H9 (cell line): ENCODE measurements around the gene DYNC2LI1. TPM values are rescaled to one million over a fixed set of nuclear protein-coding genes. Genes with fewer than 3 reads are reported as not detected.

Source experiments
- DNase-seq: peaks from one replicate; pipeline ENCODE4 v3.0.0-alpha.2; 2017
- H2AFZ ChIP-seq: one replicate; pipeline ENCODE4 v1.6.1; 2013; ENCODE audit warnings: mild to moderate bottlenecking, low read length, control low read depth, moderate library complexity
- H2AK5ac ChIP-seq: 2 replicates; pipeline ENCODE4 v1.6.1; 2013; ENCODE audit warnings: low read length, control low read depth, mixed read lengths; ENCODE audit not compliant: insufficient read length
- H2BK120ac ChIP-seq: one replicate; pipeline ENCODE4 v1.6.1; 2013; ENCODE audit warnings: low read depth, mild to moderate bottlenecking, low read length, control low read depth, inconsistent platforms; ENCODE audit not compliant: poor library complexity, severe bottlenecking
- H2BK12ac ChIP-seq: 2 replicates; pipeline ENCODE4 v1.6.1; 2013; ENCODE audit warnings: low read length, control low read depth, mixed read lengths, low read depth; ENCODE audit not compliant: insufficient read length
- H2BK15ac ChIP-seq: 2 replicates; pipeline ENCODE4 v1.6.1; 2013; ENCODE audit warnings: low read depth, low read length, control low read depth
- H2BK20ac ChIP-seq: one replicate; pipeline ENCODE4 v1.6.1; 2013; ENCODE audit warnings: low read depth, mild to moderate bottlenecking, low read length, control low read depth, inconsistent platforms; ENCODE audit not compliant: poor library complexity, severe bottlenecking
- H2BK5ac ChIP-seq: 2 replicates; pipeline ENCODE4 v1.6.1; 2013; ENCODE audit warnings: low read length, control low read depth, mixed read lengths; ENCODE audit not compliant: insufficient read length
- H3K14ac ChIP-seq: 2 replicates; pipeline ENCODE4 v1.6.1; 2013; ENCODE audit warnings: low read length, control low read depth; ENCODE audit not compliant: insufficient read depth
- H3K18ac ChIP-seq: 2 replicates; pipeline ENCODE4 v1.6.1; 2013; ENCODE audit warnings: low read depth, mild to moderate bottlenecking, mixed read lengths, low read length, control low read depth; ENCODE audit not compliant: insufficient read length
- H3K23ac ChIP-seq: 2 replicates; pipeline ENCODE4 v1.6.1; 2013; ENCODE audit warnings: low read length, control low read depth, mixed read lengths, low read depth; ENCODE audit not compliant: insufficient read length
- H3K23me2 ChIP-seq: 2 replicates; pipeline ENCODE4 v1.6.1; 2013; ENCODE audit warnings: low read depth, mild to moderate bottlenecking, mixed read lengths, low read length, control low read depth; ENCODE audit not compliant: insufficient read length, poor library complexity, severe bottlenecking
- H3K27ac ChIP-seq: 2 replicates; pipeline ENCODE4 v1.5.1; 2013; ENCODE audit warnings: low read length, control low read depth, mixed read lengths, low read depth; ENCODE audit not compliant: insufficient read length
- H3K27me3 ChIP-seq: 2 replicates; pipeline ENCODE4 v1.6.1; 2013; ENCODE audit warnings: low read length, control low read depth, inconsistent platforms; ENCODE audit not compliant: insufficient read depth
- H3K4ac ChIP-seq: 2 replicates; pipeline ENCODE4 v1.6.1; 2013; ENCODE audit warnings: low read depth, mild to moderate bottlenecking, control low read depth, inconsistent platforms, low read length, moderate library complexity
- H3K4me1 ChIP-seq: 2 replicates; pipeline ENCODE4 v1.6.1; 2013; ENCODE audit warnings: low read length, control low read depth, inconsistent platforms; ENCODE audit not compliant: insufficient read depth
- H3K4me2 ChIP-seq: 2 replicates; pipeline ENCODE4 v1.6.1; 2013; ENCODE audit warnings: low read length, control low read depth, mixed read lengths; ENCODE audit not compliant: insufficient read length, insufficient read depth
- H3K56ac ChIP-seq: 2 replicates; pipeline ENCODE4 v1.6.1; 2013; ENCODE audit warnings: low read depth, mild to moderate bottlenecking, mixed read lengths, low read length, control low read depth; ENCODE audit not compliant: insufficient read length
- H3K79me1 ChIP-seq: 2 replicates; pipeline ENCODE4 v1.6.1; 2013; ENCODE audit warnings: low read depth, mild to moderate bottlenecking, moderate library complexity, low read length, control low read depth, inconsistent platforms; ENCODE audit not compliant: insufficient read depth, poor library complexity, severe bottlenecking
- H3K79me2 ChIP-seq: 2 replicates; pipeline ENCODE4 v1.6.1; 2013; ENCODE audit warnings: low read length, control low read depth, inconsistent platforms; ENCODE audit not compliant: insufficient read depth
- H3K9ac ChIP-seq: 2 replicates; pipeline ENCODE4 v1.6.1; 2013; ENCODE audit warnings: low read length, control low read depth, mixed read lengths; ENCODE audit not compliant: insufficient read length; ENCODE audit errors: extremely low read depth
- H3K9me3 ChIP-seq: one replicate; pipeline ENCODE4 v1.6.1; 2013; ENCODE audit warnings: low read depth, low read length, inconsistent platforms; ENCODE audit not compliant: control insufficient read depth
- H3T11ph ChIP-seq: one replicate; pipeline ENCODE4 v1.6.1; 2013; ENCODE audit warnings: mild to moderate bottlenecking, low read length, control low read depth, inconsistent platforms
- H4K20me1 ChIP-seq: one replicate; pipeline ENCODE4 v1.6.1; 2013; ENCODE audit not compliant: control insufficient read depth, insufficient read length, insufficient read depth
- H4K5ac ChIP-seq: 2 replicates; pipeline ENCODE4 v1.6.1; 2013; ENCODE audit warnings: low read depth, mild to moderate bottlenecking, mixed read lengths, low read length, control low read depth; ENCODE audit not compliant: insufficient read length
- H4K8ac ChIP-seq: replicated peaks from 2 replicates; pipeline ENCODE4 v1.6.1; 2013; ENCODE audit warnings: low read length, control low read depth, mixed read lengths, low read depth; ENCODE audit not compliant: insufficient read length
- H4K91ac ChIP-seq: 2 replicates; pipeline ENCODE4 v1.6.1; 2013; ENCODE audit warnings: low read depth, mild to moderate bottlenecking, moderate library complexity, mixed read lengths, low read length, control low read depth; ENCODE audit not compliant: insufficient read length
- H3K27ac Mint-ChIP-seq, 3 experiments: 2 replicates in 2 of 3; 3 replicates in 1 of 3; pipeline ENCODE4 v1.8.0; 2020 to 2021; ENCODE audit warnings: mixed read lengths in 3 of 3, mild to moderate bottlenecking in 1 of 3, moderate library complexity in 1 of 3
- H3K27me3 Mint-ChIP-seq: 2 replicates; pipeline ENCODE4 v1.8.0; 2021; ENCODE audit warnings: low read depth, mild to moderate bottlenecking, moderate library complexity, mixed read lengths
- H3K36me3 Mint-ChIP-seq, 3 experiments: 2 replicates in 2 of 3; 3 replicates in 1 of 3; pipeline ENCODE4 v1.8.0; 2020 to 2021; ENCODE audit warnings: low read depth in 3 of 3, mixed read lengths in 3 of 3; ENCODE audit not compliant: insufficient read depth in 1 of 3
- H3K4me1 Mint-ChIP-seq, 2 experiments: 2 replicates each; pipeline ENCODE4 v1.8.0; 2020; ENCODE audit warnings: mixed read lengths in 2 of 2
- H3K4me3 Mint-ChIP-seq, 2 experiments: 2 replicates in 1 of 2; 3 replicates in 1 of 2; pipeline ENCODE4 v1.8.0; 2020 to 2021; ENCODE audit warnings: mild to moderate bottlenecking in 2 of 2, mixed read lengths in 2 of 2, moderate library complexity in 1 of 2
- H3K9me3 Mint-ChIP-seq, 2 experiments: 2 replicates in 1 of 2; 3 replicates in 1 of 2; pipeline ENCODE4 v1.8.0; 2020; ENCODE audit warnings: mild to moderate bottlenecking in 2 of 2, mixed read lengths in 2 of 2, moderate library complexity in 1 of 2
- WGBS: extraction: QIAGEN DNeasy Blood & Tissue Kit; methylation state at CpG from one replicate; pipeline ENCODE4 v1.1.7; 2013; ENCODE audit warnings: missing lambda C conversion rate, low lambda C conversion rate, mixed read lengths; ENCODE audit not compliant: insufficient read length; ENCODE audit errors: extremely low coverage; 5-methylcytosine and 5-hydroxymethylcytosine counted together
- total RNA-seq: library from RNA; stranded (reverse); gene quantifications from 2 replicates; pipeline ENCODE4 v1.2.1, GENCODE V29; 2021
- TF ChIP-seq, protein P1 (sequence below): fragments of 200-600 bp; sonication (generic); conservative IDR thresholded peaks from 3 replicates; pipeline ENCODE4 v1.8.0; 2021; ENCODE audit warnings: antibody characterized with exemption, mild to moderate bottlenecking

The DYNC2LI1 gene
- total RNA-seq, 1 experiment from 2014 or later = 8.5 TPM

DNA sequence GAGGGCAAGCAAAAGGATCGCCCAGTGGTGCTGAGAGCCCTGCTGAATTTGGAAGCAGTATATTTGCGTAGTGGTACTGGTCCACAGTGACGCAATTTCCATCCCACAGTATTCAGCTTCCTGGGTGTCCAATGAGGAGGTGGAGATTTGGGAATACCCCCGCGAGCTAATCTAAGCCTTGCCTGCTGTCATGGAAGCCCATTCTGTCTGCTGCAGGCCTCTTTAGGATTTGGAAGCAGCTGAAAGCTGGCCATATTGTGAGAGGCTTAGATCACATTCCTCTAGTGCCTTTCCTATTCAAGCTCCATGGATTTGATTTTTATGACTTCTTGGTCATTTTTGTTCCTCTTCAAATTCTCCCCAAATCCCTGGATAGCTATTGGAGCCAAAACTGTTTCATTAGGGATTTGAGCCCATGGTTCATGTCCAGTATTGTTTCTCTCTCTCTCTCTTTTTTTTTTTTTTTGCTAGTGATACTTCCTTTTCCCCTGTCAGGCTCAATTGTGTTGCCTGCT is 22.3 kb upstream of the DYNC2LI1 start:
- TF ChIP-seq, protein P1, sequence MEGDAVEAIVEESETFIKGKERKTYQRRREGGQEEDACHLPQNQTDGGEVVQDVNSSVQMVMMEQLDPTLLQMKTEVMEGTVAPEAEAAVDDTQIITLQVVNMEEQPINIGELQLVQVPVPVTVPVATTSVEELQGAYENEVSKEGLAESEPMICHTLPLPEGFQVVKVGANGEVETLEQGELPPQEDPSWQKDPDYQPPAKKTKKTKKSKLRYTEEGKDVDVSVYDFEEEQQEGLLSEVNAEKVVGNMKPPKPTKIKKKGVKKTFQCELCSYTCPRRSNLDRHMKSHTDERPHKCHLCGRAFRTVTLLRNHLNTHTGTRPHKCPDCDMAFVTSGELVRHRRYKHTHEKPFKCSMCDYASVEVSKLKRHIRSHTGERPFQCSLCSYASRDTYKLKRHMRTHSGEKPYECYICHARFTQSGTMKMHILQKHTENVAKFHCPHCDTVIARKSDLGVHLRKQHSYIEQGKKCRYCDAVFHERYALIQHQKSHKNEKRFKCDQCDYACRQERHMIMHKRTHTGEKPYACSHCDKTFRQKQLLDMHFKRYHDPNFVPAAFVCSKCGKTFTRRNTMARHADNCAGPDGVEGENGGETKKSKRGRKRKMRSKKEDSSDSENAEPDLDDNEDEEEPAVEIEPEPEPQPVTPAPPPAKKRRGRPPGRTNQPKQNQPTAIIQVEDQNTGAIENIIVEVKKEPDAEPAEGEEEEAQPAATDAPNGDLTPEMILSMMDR = no peak
- WGBS = no CpG with 5 or more reads among the region's 5 CpGs
- Histone ChIP-seq H3K23me2 (no peaks in the 10 kb centered on the region), H3K27ac (no peak overlapping the region), H3K9me3 (no peaks in the 10 kb centered on the region), H4K91ac (no peak overlapping the region), H3K23ac (no peak overlapping the region), H3K79me1 (no peaks in the 10 kb centered on the region), H3K79me2 (no peaks in the 10 kb centered on the region), H2AK5ac (no peak overlapping the region), H3T11ph (no peak overlapping the region), H2BK15ac (no peak overlapping the region), H3K18ac (no peak overlapping the region), H2BK12ac (no peak overlapping the region), H3K4ac (no peak overlapping the region), H3K56ac (no peak overlapping the region), H3K4me1 (no peaks in the 10 kb centered on the region), H2BK5ac (no peak overlapping the region), H4K8ac (no peak overlapping the region), H4K20me1 (no peaks in the 10 kb centered on the region), H4K5ac (no peak overlapping the region), H2AFZ (no peak overlapping the region), H3K27me3 (no peaks in the 10 kb centered on the region), H2BK120ac (no peak overlapping the region), H2BK20ac (no peak overlapping the region), H3K9ac (no peak overlapping the region), H3K14ac (no peak overlapping the region), H3K4me2 (no peak overlapping the region)
- Mint-ChIP-seq H3K9me3 (no peaks in the 10 kb centered on the region), H3K4me3 (no peak overlapping the region), H3K36me3 (peaks cover 0 to 2% (median 0%) of the 10 kb centered on the region in 3 experiments; a peak in 1 of 7 replicates), H3K4me1 (peaks cover 3 to 17% of the 10 kb centered on the region in 2 experiments), H3K27ac (no peak overlapping the region), H3K27me3 (no peaks in the 10 kb centered on the region)
- DNase-seq = no peak
